NCI-H82 treated with DMSO at 0.1 percent for 48 hours (cell line): ENCODE data around the gene ATP11C.
"Not testable (repeated sequence)": the region's sequence is repeated elsewhere in the genome, so short reads cannot be mapped to it uniquely, and the experiment has no call there.

Experiments
- DNase-seq: peaks from one replicate; lab custom pipeline; 2025; ENCODE audit not compliant: unreplicated experiment; lab: John Stamatoyannopoulos, UW

The ATP11C gene

DNA sequence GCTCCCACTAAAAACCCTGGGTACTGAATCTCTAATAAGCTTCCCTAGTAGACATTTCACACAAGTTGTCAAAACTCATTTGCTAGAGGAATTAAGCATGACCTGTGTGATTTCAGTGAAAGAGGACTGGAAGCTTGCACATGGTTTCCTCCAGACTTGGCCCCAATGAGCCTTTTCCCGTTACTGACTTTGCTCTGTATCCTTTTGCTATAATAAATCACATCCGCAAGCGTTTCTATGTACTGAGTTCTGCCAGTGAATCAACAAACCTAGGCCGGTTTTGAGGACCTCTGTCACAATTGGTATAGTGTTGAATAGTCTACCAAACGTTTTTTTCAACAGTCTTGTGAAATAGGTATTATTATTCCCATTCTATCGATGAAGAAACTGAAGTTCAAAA is 8.2 kb downstream of the ATP11C start:
- no peak for DNase-seq

DNA sequence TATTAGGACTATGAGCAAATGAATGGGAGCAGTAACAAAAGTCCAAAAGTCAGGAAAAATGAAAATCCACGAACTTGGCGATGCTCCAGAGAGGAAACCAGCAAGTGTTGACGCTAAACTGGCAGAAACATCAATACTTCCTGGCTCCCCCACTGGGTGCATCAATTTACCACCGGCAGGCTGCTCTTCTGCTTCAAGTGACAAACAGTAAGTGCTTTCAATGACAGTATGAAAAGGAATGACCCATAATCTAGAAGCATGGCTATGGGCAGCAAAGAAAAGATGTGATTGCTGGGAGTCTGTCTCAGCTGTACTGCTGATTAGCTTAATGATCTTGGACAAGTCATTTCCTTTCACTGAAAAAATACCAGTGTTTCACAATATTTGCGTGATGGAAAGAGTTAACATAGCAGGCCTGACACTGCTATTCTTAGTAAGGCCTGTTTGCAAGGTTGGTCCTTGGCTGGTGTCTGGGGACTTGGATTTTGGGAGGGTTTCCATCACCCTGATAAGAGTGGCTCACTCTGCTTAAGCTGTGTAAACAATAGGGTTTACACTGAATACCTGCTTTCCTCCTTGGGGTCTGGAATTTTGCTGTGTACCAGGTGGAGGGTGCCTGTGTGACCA is 8.7 kb downstream of the ATP11C start:
- no peak for DNase-seq

DNA sequence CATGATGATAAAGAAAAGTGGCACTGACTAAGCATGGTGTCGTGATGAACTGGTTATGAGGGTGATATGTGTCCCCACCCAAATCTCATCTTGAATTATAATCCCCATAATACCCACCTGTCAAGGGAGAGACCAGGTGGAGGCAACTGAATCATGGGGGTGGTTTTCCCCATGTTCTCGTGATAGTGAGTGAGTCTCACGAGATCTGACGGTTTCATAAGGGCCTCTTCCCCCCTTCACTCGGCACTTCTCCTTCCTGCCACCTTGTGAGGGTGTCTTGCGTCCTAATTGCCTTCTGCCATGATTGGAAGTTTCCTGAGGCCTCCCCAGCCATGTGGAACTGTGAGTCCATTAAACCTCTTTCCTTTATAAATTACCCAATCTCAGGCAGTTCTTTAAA is 11.7 kb downstream of the ATP11C start:
- not testable (repeated sequence) for DNase-seq

DNA sequence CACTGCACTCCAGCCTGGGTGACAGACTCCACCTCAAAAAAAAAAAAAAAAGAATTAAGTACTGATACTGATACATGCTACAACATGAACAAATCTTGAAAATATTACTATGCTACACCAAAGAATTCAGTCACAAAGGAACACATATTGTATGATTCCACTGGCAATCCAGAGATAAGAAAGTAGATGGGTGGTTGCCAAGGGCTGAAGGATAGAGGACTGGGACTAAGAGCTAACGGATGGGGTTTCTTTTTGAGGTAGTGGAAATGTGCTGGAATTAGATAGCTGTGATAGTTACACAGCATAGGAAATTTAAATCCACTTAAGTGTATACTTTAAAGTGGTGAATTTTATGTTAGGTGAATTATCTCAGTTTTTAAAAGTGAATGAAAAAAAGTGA is 12.5 kb downstream of the ATP11C start:
- DNase-seq: no peak

DNA sequence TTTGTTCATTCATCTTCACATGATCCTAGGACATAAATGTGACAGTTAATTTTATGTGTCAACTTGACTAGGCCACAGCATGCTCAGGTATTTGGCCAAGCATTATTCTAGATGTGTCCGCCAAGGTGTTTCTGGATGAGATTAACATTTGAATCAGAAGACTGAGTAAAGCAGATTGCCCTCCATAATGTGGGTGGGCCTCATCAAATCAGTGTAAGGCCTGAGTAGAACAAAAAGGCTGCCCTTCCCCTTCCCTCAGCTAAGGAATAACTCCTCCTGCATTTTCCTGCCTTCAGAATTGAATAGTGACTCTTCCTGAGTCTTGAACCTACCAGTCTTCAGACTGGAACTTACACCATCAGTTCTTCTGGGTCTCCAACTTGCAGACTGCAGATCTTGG is 18.4 kb downstream of the ATP11C start:
- no peak for DNase-seq

DNA sequence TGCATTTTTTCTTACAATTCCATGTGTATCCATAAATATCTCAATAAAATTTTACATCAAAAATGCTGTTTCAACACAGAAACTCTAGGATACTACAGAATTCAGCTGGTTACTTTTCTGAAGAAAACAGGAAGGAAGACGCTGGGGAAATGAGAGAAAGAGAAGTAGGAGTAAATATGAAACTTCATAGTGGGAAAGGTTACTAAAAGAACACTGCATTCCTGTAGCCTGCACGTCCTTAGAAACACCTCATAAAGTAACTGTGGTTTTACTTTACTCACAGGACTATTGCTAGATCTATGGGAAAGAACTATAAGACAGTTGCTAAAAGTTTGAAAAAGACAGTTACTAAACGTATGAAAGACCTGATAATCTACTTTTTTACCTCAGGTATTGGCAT is 23.1 kb downstream of the ATP11C start:
- no peak for DNase-seq

DNA sequence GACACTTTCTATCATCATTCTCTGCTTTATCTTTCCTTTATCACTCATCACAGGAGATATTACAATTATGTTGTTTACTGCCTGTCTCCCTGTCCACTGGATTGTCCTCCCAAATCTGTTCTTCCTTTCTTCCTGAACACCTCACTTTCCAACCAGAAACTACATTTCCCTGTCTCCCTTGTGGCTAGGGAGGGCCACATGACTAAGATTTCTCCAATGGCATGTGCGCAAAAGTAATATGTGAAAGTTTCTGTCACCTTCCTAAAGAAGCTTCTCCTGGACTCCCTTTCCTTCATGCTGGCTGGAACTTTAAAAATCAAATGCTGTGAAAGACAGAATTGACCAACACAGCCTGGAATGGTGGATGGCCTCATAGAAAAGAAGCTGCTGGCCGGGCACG is 25.8 kb downstream of the ATP11C start:
- no peak for DNase-seq

DNA sequence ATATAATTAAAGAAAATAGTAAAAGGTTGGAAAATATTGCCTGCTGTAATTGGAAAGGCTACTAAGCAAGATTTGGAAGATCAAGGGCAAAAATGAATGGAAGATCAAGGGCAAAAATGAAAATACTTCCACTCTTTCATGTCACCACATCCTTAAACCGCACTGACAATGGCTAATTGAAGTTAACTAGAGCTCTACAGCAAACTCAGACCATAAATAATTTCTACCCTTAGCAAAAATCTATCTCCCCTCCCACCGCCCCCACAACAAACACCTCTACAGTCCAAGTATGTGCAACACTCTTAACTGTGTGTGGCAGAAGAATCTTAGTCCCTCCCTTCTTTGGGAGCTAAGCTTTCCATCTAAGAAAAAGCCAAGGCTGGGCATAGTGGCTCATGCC is 27.1 kb downstream of the ATP11C start:
- DNase-seq: no peak

DNA sequence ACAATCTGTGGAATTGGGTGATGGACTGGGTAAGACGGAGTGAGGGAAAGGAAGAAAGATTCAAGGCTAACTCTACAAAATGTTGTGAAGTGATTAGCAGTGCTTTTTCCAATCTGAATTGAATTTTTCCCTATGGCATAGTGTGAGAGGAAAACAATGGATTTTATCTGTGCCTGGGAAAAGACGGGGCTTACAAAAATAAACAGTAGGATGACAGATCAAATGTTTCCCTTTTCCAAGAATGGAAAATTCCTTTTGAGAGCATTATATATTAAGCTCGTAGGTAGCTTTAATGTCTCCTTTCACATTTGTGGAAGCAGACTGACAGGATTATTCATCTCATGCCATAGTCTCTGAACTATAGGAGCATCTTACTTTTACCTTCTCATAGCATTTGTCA is 27.8 kb downstream of the ATP11C start:
- DNase-seq: no peak

DNA sequence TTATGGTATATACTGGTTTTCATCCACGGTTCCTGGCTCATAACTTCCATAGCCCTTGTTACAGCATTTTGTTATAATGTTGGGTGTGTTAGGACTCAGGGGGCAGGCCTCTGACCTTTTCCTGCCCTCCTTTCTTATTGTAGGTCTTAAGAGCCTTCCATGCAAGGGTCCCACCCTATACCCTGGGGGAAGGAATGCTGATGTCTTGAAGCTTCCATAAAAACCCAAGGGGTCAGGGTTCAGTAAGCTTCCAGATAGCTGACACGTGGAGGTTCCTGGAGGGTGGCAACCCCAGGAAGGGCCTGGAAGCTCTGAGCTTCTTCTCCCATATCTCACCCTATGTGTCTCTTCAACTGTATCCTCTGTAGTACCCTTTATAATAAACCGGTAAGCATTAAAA is 29.6 kb downstream of the ATP11C start:
- DNase-seq: no peak

DNA sequence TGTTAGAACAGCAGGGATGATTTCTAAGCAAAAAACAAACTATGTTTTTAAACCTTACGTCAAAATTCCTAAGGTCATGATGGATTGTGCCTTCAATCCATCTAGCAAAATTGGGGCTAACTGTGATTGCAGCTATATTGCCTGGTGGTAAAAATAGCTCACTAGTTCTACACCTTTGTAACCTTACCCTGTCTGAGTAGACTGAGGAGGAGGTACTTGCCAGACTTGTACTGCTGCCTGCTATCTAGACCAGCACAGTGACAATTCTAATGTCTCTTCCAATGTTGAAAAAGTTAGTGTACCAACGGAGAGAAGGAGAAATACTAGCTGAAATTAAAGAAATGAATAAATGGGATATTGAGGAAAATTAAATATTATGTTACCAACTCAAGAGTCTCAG is 30.3 kb downstream of the ATP11C start:
- DNase-seq: no peak

DNA sequence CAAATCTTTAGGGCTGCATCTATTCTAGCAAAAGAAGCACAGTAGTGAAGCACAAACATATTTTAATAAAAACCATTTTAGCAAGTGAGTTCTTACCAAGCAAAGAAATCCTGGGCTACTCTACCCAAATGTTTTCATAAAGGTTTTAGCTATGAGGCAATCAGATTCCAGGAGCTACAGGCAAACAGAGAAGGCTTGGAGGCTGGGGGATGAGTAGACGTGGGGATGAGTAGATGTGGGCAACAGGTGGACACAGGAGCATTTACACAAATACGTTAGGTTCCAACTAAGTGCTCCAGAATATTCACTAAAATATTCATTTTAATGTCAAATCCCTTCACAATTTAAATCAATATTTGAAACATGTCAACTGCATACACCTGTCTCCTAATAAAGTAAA is 34.5 kb downstream of the ATP11C start:
- no peak for DNase-seq

DNA sequence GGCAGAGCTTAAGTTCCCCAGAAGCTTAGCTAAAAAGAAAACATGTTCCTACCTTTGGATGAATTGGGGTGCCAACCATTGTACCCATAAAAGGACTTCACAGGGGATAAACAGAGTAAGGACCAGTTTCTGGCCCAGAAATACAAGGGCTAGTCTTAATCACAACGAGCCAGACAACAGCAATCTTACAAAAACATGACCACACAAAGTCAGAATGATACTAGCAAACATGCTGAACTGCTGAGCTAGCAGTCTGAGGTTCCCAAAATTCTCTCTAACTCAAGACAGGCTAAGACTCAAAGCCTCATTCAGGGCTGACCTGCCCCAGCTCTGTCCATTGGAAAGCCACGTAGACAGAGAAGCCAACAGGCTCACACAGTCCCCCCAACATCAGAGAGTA is 40.3 kb downstream of the ATP11C start:
- no peak for DNase-seq

DNA sequence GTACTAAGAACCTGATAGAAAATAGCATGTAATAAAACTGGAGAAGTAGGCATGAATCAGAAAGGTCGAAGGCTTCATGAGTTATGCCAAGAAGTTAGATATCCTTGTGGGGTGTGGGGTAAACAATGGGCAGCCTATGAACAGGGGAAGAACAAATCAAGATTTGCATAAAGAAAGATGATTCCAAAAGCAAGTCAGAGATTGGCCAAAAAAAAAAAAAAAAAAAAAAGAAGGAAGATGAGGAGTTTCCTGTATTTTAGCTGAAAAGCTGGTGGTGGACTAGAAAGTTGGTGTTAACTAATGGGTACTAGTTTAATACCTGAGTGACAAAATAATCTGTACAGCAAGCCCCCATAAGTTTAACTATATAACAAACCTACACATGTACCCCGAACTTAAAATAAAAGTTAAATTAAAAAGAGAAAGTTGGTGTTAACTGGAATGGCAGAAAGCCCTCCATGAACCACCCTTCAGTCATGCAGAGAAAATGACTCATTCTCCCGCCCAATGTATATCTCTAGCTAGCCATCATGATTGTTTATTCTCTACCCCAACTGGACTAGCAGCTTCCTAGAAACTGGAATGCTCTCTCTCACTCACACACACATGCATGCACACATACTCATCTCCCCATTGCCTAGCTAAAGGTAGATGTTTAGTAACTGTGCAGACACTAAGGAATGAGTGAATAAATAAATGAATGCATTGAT is 41.7 kb downstream of the ATP11C start:
- DNase-seq: no peak

DNA sequence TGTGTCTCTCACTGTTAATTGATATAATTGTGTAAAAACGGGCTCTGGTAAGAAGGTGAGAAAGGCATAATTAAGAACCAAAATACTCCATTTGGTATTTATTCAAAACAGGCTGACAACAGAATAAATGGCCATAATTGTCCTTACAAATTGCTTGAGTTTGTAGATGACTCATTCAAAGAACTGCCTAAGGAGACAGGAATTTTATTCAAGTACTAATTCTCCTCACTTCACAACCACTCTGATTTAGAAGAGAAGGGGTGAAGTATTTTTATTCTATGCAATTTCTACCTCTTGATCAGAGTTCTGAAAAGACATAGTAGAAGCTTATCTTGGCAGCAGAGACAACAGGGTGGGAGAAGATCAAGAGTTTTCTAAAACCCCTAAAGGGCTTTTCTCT is 43.1 kb downstream of the ATP11C start:
- DNase-seq: no peak

DNA sequence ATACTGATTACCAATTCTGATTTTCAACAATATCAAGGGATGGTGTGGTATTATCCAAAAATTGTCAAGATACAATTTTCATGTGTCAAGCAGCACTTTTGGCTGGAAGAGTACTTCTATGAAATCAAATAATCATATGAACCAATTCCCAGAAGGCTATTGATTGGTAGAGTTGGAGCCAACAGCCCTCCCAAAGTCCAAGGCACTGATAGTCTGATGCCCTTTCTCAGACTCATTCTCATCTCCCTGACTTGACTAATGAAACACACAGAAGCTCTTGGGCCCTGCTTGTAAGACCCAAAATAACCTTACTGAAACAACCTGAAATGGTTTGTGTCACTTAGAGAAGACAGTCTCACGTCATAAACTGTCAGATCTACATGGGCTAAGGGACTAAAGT is 48.9 kb downstream of the ATP11C start:
- no peak for DNase-seq

DNA sequence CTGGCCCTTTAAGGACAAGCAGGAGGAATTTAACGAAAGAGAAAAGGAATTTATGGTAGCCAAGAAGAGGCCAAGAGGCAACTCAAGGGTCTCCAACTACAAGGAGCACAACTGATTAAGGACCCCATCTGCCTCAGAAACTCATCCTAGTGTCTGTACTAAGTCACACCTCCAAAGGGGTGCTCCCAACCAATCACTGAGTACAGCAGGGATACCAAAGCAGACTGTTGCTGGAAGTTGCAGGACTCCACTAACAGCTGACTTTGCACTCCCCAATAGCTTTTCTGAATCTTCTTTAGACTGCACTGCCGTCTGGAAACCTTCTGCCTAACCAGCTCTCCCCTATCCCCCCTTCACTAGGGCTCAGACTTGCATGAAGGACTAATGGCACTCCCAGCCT is 50.6 kb downstream of the ATP11C start:
- DNase-seq: no peak

DNA sequence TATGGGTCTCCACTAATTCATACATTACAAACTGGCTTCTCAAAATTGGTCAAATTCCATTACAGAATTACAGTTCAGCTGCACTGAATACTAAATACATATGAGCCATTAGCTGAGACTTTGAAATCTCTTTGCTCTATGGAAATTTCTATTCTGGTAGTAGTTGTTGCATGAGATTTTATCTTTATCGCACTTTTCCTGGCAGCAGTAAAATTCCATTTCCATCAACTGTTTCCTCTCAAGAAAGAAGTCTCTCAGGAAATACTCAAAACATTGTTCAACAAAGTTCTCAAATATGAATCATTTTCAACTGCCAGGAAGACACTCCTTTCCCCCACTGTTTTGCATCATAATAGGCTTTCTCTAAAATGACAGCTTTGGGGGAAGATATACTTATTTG is 51.3 kb downstream of the ATP11C start:
- no peak for DNase-seq

DNA sequence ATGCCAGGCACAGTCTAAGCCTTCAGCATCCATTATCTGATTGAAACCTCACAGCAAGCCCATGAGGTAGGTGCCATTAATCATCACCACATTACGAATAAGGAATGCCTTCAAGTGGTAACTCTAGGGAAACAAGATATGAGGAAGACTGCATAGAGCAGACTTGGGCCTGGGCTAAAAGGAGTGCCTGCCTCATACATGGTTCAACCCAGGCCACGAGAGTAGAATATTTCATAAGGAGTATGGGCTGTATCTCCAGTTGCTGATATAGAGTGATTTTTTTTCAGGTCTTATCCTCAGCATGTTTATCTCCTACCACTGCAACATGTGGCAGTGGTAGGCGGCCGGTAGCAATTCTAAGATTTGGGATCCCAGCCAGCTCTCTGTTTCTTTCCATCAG is 51.7 kb downstream of the ATP11C start:
- no peak for DNase-seq

DNA sequence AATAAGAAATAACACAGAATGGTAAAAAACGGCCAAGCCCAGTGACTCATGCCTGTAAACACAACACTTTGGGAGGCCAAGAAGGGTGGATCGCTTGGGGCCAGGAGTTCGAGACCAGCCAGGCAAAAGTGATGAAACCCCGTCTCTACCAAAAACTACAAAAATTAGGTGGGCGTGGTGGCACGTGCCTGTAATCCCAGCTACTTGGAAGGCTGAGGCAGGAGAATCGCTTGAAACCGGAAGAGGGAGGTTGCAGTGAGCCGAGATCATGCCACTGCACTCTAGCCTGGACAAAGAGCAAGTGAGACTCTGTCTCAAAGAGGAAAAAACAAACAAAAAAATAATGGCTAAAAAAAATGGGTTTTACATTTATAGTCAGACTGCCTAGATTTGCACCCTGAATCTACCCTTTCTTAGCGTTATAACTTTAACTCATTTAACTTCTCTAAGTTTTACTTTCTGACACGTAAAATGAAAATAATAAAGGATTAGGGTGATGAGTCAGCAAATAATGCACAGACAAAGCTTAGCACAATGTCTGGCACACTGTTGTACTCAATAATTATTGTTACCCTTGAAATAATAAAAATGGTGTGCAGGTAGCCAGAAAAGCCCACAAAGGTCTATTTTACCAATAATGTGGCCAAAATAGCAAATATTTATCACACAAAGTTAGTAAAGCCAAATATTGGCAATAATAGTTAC is 55.0 kb downstream of the ATP11C start:
- DNase-seq: no peak

DNA sequence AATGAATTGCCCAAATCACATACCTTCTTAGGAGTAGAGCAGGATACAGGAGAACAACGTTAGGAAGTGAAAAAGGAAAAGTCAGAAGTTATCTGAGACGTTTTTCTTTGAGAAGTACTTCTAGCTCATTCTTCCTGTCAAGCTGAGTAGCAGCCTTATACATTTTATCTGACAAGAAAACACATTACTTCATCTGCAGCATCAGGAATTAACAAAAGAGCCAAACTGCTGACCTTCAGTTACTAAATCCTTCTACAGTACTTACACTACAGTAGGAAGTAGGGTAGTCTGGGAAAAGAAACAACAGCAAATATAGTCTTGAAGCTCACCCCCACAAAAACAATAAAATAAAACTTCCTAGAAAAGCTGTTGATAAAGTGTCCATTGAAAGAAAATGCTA is 57.0 kb downstream of the ATP11C start:
- no peak for DNase-seq

DNA sequence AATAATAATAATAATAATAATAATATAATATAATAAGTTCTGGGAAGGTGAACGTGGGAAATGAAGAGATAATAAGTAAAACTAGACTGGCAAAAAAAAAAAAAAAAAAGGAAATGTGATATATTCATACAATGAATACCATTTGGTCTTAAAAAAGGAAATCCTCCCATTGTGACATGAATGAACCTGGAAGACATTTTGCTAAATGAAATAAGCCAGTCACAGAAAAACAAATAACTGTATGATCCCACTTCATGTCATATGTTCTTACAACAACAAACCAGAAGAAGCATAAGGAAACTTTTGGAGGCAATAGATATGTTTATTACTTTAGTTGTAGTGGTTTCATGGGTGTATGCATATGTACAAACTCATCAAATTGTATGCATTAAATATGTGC is 63.1 kb downstream of the ATP11C start:
- DNase-seq: no peak

DNA sequence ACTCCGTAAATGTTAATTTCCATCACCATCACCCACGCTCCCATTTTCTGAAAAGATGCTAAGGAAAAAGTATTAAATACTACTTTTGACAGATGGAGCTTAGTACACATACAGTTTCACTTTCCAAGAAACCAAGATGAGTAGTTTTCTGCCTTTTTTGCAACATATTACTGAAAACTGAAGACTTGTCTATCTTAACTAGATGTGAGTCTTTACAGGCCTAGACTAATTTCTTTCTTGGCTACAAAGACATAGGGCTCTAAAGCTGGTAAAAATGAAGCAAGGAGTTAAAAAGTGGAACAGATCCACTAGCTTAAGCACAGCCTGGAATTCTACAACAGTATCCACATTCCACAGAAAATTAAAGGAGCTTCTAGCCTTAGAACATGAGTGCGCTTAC is 68.2 kb downstream of the ATP11C start:
- DNase-seq: no peak
